K562 (cell line): ENCODE measurements around the gene NME4. TPM values are rescaled to one million over a fixed set of nuclear protein-coding genes. Genes with fewer than 3 reads are reported as not detected.

Experiments used
- ARID4B ChIP-seq: sonication (generic); formaldehyde crosslinking; IDR thresholded peaks from 2 replicates; pipeline ENCODE4 v1.8.0; 2022; ENCODE audit warnings: mild to moderate bottlenecking, missing genetic modification reagents
- BDP1 ChIP-seq: IDR thresholded peaks from 3 replicates; pipeline ENCODE4 v1.6.1; 2011; ENCODE audit not compliant: insufficient read length, insufficient read depth
- CXXC5 ChIP-seq: fragments of 250-450 bp; sonication (Bioruptor Pico); IDR thresholded peaks from 2 replicates; pipeline ENCODE4 v1.8.0; 2022; ENCODE audit warnings: inconsistent platforms, mild to moderate bottlenecking, moderate library complexity
- ETV1 ChIP-seq: fragments of 450-650 bp; conservative IDR thresholded peaks from 2 replicates; pipeline ENCODE4 v1.6.1; 2016; ENCODE audit warnings: missing genetic modification characterization, control low read depth, low read depth, missing compliant biosample characterization
- HBP1 ChIP-seq: fragments of 450-650 bp; formaldehyde crosslinking; IDR thresholded peaks from 2 replicates; pipeline ENCODE4 v1.4.0; 2022; ENCODE audit warnings: missing genetic modification characterization
- HNRNPUL1 ChIP-seq: fragments of 200-400 bp; formaldehyde crosslinking; IDR thresholded peaks from 2 replicates; pipeline ENCODE4 v1.6.1; 2017; ENCODE audit warnings: low read length
- ILK ChIP-seq: fragments of 450-650 bp; IDR thresholded peaks from 2 replicates; pipeline ENCODE4 v1.6.1; 2016; ENCODE audit warnings: missing genetic modification characterization, low read depth, mild to moderate bottlenecking, missing compliant biosample characterization, moderate library complexity, borderline replicate concordance
- MAZ ChIP-seq, 2 experiments: fragments of 450-650 bp in 1 of 2; sonication (generic) in 1 of 2; formaldehyde crosslinking; IDR thresholded peaks in 1 of 2; conservative IDR thresholded peaks in 1 of 2; 2 replicates each; pipeline versions ENCODE4 v1.4.0 to v1.5.0; 2020; ENCODE audit warnings: mild to moderate bottlenecking in 1 of 2, missing genetic modification reagents in 1 of 2
- MNT ChIP-seq, 2 experiments: fragments of 450-650 bp; conservative IDR thresholded peaks; 2 replicates each; pipeline ENCODE4 v1.6.1; 2017; ENCODE audit warnings: mild to moderate bottlenecking in 2 of 2, moderate library complexity in 2 of 2
- PHF20 ChIP-seq: fragments of 450-650 bp; IDR thresholded peaks from 2 replicates; pipeline ENCODE4 v1.6.1; 2018; ENCODE audit not compliant: partially characterized antibody
- PML ChIP-seq: IDR thresholded peaks from 2 replicates; pipeline ENCODE4 v1.6.1; 2012; ENCODE audit warnings: low read length, inconsistent platforms
- SAP30 ChIP-seq: fragments of 200-600 bp; sonication (generic); IDR thresholded peaks from 2 replicates; pipeline ENCODE4 v1.6.1; 2012; ENCODE audit warnings: borderline replicate concordance, low read depth, mild to moderate bottlenecking, moderate library complexity, low read length, control low read depth, inconsistent platforms; ENCODE audit not compliant: insufficient read depth, poor library complexity, severe bottlenecking
- TCF3 ChIP-seq: sonication (generic); formaldehyde crosslinking; IDR thresholded peaks from 2 replicates; pipeline ENCODE4 v1.4.0; 2020; ENCODE audit warnings: mild to moderate bottlenecking, missing genetic modification reagents
- TFAP4 ChIP-seq: sonication (generic); formaldehyde crosslinking; IDR thresholded peaks from 2 replicates; pipeline ENCODE4 v1.8.0; 2022; ENCODE audit warnings: missing genetic modification reagents, mild to moderate bottlenecking, moderate library complexity, borderline replicate concordance
- U2AF2 ChIP-seq: fragments of 200-400 bp; formaldehyde crosslinking; optimal IDR thresholded peaks from 2 replicates; pipeline ENCODE3; 2017; ENCODE audit warnings: low read depth, mild to moderate bottlenecking, low read length
- USF1 ChIP-seq: sonication (generic); formaldehyde crosslinking; IDR thresholded peaks from 2 replicates; pipeline ENCODE4 v1.9.0; 2022; ENCODE audit warnings: mild to moderate bottlenecking, missing genetic modification reagents
- ZNF124 ChIP-seq: sonication (generic); formaldehyde crosslinking; IDR thresholded peaks from 2 replicates; pipeline ENCODE4 v1.8.1; 2022; ENCODE audit warnings: missing genetic modification reagents
- polyA plus RNA-seq, 8 experiments: library from polyadenylated mRNA; depleted of rRNA in 4 of 8; stranded (reverse) in 5 of 8; unstranded in 3 of 8; fragments of >200 nt; fragmentation: Nextera tagmentation in 2 of 8; fragmentation: Illumina TruSeq in 1 of 8; extraction: Ambion mirVana in 2 of 8; extraction: Trizol in 1 of 8; gene quantifications; 2 replicates each; pipeline versions ENCODE4 v1.2.1 to v1.2.3, GENCODE V29; 2011 to 2014; ENCODE audit warnings: inconsistent platforms in 1 of 8, missing spikeins in 1 of 8
- total RNA-seq, 7 experiments: library from RNA; depleted of rRNA in 6 of 7; stranded (reverse); fragments of >200 nt in 6 of 7; fragmentation: Illumina TruSeq in 2 of 7; extraction: Trizol in 2 of 7; gene quantifications; 2 replicates each; pipeline versions ENCODE4 v1.2.1 to v1.2.3, GENCODE V29; 2011 to 2021; ENCODE audit warnings: low replicate concordance in 1 of 7

NME4 gene
- total and polyA plus RNA-seq, 9 of the 15 experiments (the other 6 are each of a cell fraction or from before 2014, with no cell fraction given), result 15.4 to 264 (median 139) TPM

- TF ChIP-seq CXXC5, result no peak
- no peak for TF ChIP-seq PML
- TF ChIP-seq MAZ (CRISPR knock-in tag; conservative IDR thresholded peaks at IDR 0.05 in 1 of 2, IDR thresholded peaks at IDR 0.05 in 1 of 2), result no peak
- TF ChIP-seq BDP1, result no peak
- peak; percentile 74 for TF ChIP-seq TFAP4 (CRISPR knock-in tag)
- no peak for TF ChIP-seq PHF20
- peak; percentile 70; the same call in 1 of the 2 replicates for TF ChIP-seq ARID4B (CRISPR knock-in tag)
- no peak for TF ChIP-seq ILK (tag)
- TF ChIP-seq HNRNPUL1, result no peak
- no peak for TF ChIP-seq ETV1 (tag)
- TF ChIP-seq TCF3 (CRISPR knock-in tag), result 0 out of 2 replicates have a peak, but pooled peaks have one; percentile 13
- TF ChIP-seq HBP1 (CRISPR knock-in tag), result no peak
- peak; percentile 47 to 75; a peak in 2 of 4 replicates for TF ChIP-seq MNT (conservative IDR thresholded peaks at IDR 0.05)
- TF ChIP-seq ZNF124 (CRISPR knock-in tag), result no peak
- TF ChIP-seq USF1, result peak; percentile 64
- peak; percentile 17 for TF ChIP-seq SAP30
- no peak for TF ChIP-seq U2AF2
Measured at GRCh38 chr16:369275-369865, 27.6 kb upstream of the NME4 start (continued).
